ENCODE results near the gene LRIG1.

DNA sequence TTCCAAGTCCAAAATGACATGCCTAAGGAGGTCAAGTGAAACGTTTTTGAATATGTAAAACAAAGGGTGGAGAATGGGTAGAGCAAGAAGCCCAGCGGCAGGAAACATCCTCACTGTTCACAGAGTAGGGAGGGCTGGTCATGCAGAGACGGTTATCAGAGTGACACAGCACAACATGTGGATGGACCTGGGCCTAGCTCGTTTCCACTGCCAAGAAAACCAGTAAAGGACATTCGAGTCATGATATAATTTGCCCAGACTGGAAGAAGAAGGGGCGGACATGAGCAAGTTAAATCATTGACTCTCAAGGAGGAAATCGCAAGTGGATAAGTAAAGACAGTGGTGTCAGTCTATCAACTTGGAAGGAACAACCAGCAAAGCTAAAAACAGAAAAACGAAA, 89.3 kb downstream of the LRIG1 start:
- TF ChIP-seq POLR2A (IDR thresholded peaks at IDR 0.05): no peak
- TF ChIP-seq, protein P1, sequence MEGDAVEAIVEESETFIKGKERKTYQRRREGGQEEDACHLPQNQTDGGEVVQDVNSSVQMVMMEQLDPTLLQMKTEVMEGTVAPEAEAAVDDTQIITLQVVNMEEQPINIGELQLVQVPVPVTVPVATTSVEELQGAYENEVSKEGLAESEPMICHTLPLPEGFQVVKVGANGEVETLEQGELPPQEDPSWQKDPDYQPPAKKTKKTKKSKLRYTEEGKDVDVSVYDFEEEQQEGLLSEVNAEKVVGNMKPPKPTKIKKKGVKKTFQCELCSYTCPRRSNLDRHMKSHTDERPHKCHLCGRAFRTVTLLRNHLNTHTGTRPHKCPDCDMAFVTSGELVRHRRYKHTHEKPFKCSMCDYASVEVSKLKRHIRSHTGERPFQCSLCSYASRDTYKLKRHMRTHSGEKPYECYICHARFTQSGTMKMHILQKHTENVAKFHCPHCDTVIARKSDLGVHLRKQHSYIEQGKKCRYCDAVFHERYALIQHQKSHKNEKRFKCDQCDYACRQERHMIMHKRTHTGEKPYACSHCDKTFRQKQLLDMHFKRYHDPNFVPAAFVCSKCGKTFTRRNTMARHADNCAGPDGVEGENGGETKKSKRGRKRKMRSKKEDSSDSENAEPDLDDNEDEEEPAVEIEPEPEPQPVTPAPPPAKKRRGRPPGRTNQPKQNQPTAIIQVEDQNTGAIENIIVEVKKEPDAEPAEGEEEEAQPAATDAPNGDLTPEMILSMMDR (IDR thresholded peaks at IDR 0.05): no peak
